ENCODE data around the gene CD164. TPM values are rescaled to one million over a fixed set of nuclear protein-coding genes. Genes with fewer than 3 reads are reported as not detected.

Gene CD164
- total and polyA plus RNA-seq, 2 of the 4 experiments (the other 2 are of a cell fraction), result 146 to 150 TPM

GRCh38 chr6:109396046-109396718 lies 13.9 kb upstream of the CD164 start:
- no peak overlapping the region for H2AK9ac ChIP-seq (replicated peaks; ENCODE audit: low read depth, low read length, poor library complexity)
- H3K4ac ChIP-seq (ENCODE audit: low read depth, low read length), result no peak overlapping the region
- peaks cover 9% of the 10 kb centered on the region for H3K27me3 ChIP-seq (ENCODE audit: control insufficient read depth, insufficient read depth, low read length)
- no peaks in the 10 kb centered on the region for H3K9me1 ChIP-seq (ENCODE audit: insufficient read depth, low read length)
- H2BK15ac ChIP-seq (ENCODE audit: low read depth, low read length), result no peak overlapping the region
- no peaks in the 10 kb centered on the region for H4K20me1 ChIP-seq (ENCODE audit: insufficient read depth, low read length)
- H3K56ac ChIP-seq (ENCODE audit: extremely low read depth, insufficient read depth, low read length), result no peak overlapping the region
- no peaks in the 10 kb centered on the region for H3K36me3 ChIP-seq (ENCODE audit: control insufficient read depth, insufficient read depth, low read length)
- ATAC-seq (ENCODE audit: low read depth) (no peak), DNase-seq (no peak)
- POLR2A ChIA-PET (ENCODE audit: unreplicated experiment), result no interaction called here
- H4K8ac ChIP-seq (ENCODE audit: low read depth in 2 of 2, low read length in 2 of 2), result no peak overlapping the region
- TF ChIP-seq CHD1 (IDR thresholded peaks at IDR 0.05; ENCODE audit: low read depth, low read length), result no peak
- TF ChIP-seq USF2 (IDR thresholded peaks at IDR 0.05; ENCODE audit: low read depth, low read length), result no peak
- no peak for TF ChIP-seq MXI1 (IDR thresholded peaks at IDR 0.05; ENCODE audit: borderline replicate concordance, low read depth, low read length)
- TF ChIP-seq MAZ (IDR thresholded peaks at IDR 0.05; ENCODE audit: borderline replicate concordance, low read depth, low read length), result no peak
- TF ChIP-seq MAFK (IDR thresholded peaks at IDR 0.05; ENCODE audit: low read depth, low read length), result no peak
- no peak for TF ChIP-seq RFX5 (IDR thresholded peaks at IDR 0.05; ENCODE audit: low read depth, low read length)
- no peak for TF ChIP-seq SMC3 (IDR thresholded peaks at IDR 0.05; ENCODE audit: low read depth, low read length)
- no peak for TF ChIP-seq RCOR1 (IDR thresholded peaks at IDR 0.05; ENCODE audit: insufficient replicate concordance, low read length)
- TF ChIP-seq BHLHE40 (IDR thresholded peaks at IDR 0.05; ENCODE audit: low read depth, low read length), result no peak
- no peak for TF ChIP-seq POLR2A (IDR thresholded peaks at IDR 0.05; ENCODE audit: low read depth, low read length)
- TF ChIP-seq CTCF (conservative IDR thresholded peaks at IDR 0.05; ENCODE audit: low read depth, low read length), result no peak
- TF ChIP-seq FOS (IDR thresholded peaks at IDR 0.05; ENCODE audit: low read depth, low read length), result no peak
- TF ChIP-seq CEBPB (IDR thresholded peaks at IDR 0.05; ENCODE audit: low read depth, low read length), result no peak
- TF ChIP-seq NFE2L2 (IDR thresholded peaks at IDR 0.05; ENCODE audit: low read depth, low read length), result no peak
- CTCF ChIA-PET, result interaction anchor here (1.2 to 2.1 kb wide), 2 partner anchors 13 to 208 kb away, joined by 3 to 7 read pairs; no protein-coding TSS in a partner anchor
- no peaks in the 10 kb centered on the region for H3K9me3 ChIP-seq (ENCODE audit: control insufficient read depth, insufficient read depth, low read length)
- no peak overlapping the region for H4K91ac ChIP-seq (ENCODE audit: insufficient read depth, low read depth, low read length)
- intact Hi-C loops (cut with micrococcal nuclease), result no loop called here
- no peak overlapping the region for H3K18ac ChIP-seq (ENCODE audit: low read depth, low read length)
- H3K4me2 ChIP-seq (ENCODE audit: low read depth, low read length), result no peak overlapping the region
- no peak overlapping the region for H2BK20ac ChIP-seq (ENCODE audit: low read depth, low read length)
- H3K4me1 ChIP-seq (ENCODE audit: control insufficient read depth, insufficient read depth, low read length), result no peaks in the 10 kb centered on the region
- H4K5ac ChIP-seq (ENCODE audit: low read depth, low read length), result no peak overlapping the region
- 92% methylated on average over 2 of the region's 12 CpGs; no CpG with 5 or more reads in 1 of the 2 experiments for WGBS, 2 experiments (ENCODE audit: extremely low coverage in 2 of 2, insufficient read length in 1 of 2)
- in situ Hi-C loops (cut with MboI; ENCODE audit: low sequenced_read_pairs), result loop anchor here (25.0 kb wide), 2 partner anchors 209 to 859 kb away; no protein-coding TSS in a partner anchor
- no peak overlapping the region for H2AFZ ChIP-seq (replicated peaks; ENCODE audit: low read length, poor library complexity)
- no peak overlapping the region for H3K14ac ChIP-seq (replicated peaks; ENCODE audit: low read depth, low read length)
- no peak overlapping the region for H2AK5ac ChIP-seq (ENCODE audit: low read depth, low read length)
- no peak overlapping the region for H2BK5ac ChIP-seq (ENCODE audit: low read depth, low read length, poor library complexity, severe bottlenecking)
- no TSS peak for BruUV-seq (replicated peaks)
- no peak overlapping the region for H2BK120ac ChIP-seq (ENCODE audit: low read depth, low read length)
- dilution Hi-C loops (cut with HindIII; ENCODE audit: low sequenced_read_pairs, unreplicated experiment), result no loop called here
- H3K27ac ChIP-seq (ENCODE audit: insufficient read depth, low read length), result no peak overlapping the region
- H3K23ac ChIP-seq (ENCODE audit: low read depth, low read length), result no peak overlapping the region
- no peaks in the 10 kb centered on the region for H3K79me1 ChIP-seq (ENCODE audit: low read depth in 1 of 2, low read length in 2 of 2)
- H3K9ac ChIP-seq (ENCODE audit: low read depth, low read length), result no peak overlapping the region
- no peak overlapping the region for H3K4me3 ChIP-seq (ENCODE audit: insufficient read depth, low read depth, low read length)
